Activated effector memory CD4-positive, alpha-beta T cell treated with Interleukin-2 at 50 U/mL for 16 hours (primary cell): Measurements from ENCODE around the gene LIAS.
"Not testable (repeated sequence)": the region's sequence is repeated elsewhere in the genome, so short reads cannot be mapped to it uniquely, and the experiment has no call there.

Experiments
- DNase-seq: peaks from one replicate; pipeline ENCODE4 v3.0.0-alpha.2; 2020

LIAS gene

DNA sequence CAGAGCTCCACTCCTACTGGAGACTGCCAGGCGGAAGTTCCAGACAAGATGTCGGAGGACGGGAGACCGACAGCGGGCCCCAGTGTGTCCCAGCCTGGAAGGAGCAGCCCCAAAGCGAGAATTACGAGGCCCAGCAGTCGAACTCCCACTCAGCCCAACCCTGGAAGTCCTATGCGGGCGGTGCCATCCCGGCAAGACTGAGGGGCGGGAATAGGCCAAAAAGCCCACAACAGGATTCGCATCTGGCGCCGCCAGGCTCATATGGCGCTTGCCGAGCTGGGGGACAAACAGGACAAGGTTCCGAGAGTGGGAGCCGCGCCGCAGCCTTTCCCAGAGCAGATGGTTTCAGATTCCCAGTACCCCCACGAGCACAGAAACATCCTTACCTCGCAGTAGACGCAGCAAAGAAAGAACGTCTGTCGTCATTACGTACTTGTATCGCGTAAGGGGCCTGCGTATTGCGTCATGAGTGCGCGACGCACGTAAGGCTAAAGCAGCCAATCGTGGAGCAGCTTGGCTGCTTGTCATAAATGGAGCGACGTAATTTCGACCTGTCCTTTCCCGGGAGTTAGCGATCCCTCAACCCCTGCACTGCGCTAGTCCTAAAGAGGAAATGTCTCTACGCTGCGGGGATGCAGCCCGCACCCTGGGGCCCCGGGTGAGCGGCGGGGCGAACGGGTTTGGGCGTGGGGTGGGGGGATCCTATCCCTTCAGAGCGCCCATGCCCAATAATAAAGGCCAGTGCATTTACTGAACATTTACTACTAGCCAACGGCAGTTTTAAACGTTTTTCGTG is at the start of gene LIAS, which contains the start of gene RPL9:
LIAS (plus strand) TSS at position 552 of the 796 bp plus-strand sequence; CDS start at position 614, 62 bp downstream.
RPL9 (minus strand) TSS at position 418 of the 796 bp plus-strand sequence. CDS start 483 bp downstream, outside the sequence.
- peak; percentile 90 for DNase-seq

DNA sequence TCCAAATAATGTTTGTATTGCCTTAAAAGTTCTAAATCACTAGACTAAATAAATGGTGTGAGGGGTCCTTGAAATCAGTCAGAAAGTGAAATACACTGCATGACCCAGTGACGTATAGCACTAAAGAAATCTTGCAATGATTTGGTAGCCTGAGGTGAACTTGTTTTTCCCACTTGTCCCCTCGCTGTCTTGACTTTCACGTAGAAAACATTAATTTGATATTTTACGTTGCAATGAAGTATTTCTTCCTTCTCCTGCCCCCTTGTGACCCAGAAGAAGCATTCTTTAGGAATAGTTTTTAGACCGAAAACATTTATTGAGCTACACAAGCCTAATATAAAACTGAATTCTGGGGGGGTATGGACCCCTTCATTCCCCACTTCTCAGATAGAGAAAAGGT is 48.4 kb upstream of the LIAS start:
- DNase-seq = no peak

DNA sequence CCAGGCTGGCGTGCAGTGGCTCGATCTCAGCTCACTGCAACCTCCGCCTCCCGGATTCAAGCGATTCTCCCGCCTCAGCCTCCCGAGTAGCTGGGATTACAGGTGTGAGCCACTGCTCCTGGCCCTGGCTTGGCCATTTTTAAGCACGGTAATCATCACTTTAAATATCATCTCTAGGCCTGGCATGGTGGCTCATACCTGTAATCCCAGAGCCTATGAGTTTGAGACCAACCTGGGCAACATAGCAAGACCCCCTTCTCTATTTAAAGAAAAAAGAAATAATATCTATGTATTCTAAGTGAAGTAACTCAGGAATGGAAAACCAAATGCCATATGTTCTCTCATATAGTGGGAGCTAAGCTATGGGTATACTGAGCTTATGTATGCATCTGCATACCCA is 47.3 kb upstream of the LIAS start:
- not testable (repeated sequence) for DNase-seq

DNA sequence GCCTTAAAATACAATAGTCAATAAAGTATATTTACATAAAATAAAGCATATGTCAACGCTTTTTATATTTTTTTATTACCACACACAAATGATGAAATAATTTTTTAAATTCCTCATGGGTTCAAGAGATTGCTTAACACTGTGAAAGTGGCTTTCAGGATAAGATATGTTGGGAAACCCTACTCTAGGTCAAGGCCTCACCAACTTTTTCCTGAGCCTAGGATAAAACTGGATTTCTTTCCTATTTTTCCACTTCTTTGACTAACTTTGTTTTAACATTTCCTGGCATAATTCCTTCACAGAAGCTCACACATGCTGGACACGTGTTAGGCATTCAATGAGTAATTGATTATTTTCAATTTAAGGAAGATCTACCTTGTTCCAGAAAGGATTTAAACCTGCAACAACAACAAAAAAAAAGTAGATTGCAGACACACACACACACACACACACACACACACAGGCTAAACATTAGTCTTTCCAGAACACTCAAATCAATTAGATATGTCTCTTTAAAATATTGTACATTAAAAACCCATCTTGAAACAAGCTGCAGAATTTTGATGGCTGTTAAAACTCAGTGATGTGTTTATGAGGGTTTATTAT is 43.1 kb upstream of the LIAS start:
- DNase-seq = no peak

DNA sequence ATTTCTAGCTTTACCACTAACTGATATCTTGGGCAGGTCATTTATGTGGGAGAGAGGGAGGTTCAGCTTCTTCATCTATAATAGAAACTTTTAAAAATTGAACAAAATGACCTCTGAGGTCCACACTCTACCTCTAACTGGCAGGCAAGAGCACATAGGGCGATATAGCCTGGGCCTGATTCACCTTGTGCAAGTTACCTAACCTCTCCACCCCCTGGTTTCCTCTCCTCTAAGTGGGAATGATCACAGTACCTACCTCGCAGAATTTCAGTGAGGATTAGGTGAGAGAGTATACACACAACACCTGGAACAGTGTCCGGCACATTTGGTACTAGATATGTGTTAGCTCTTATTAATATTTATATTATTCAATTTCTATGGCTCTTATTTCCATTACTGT is 36.6 kb upstream of the LIAS start:
- DNase-seq = no peak

DNA sequence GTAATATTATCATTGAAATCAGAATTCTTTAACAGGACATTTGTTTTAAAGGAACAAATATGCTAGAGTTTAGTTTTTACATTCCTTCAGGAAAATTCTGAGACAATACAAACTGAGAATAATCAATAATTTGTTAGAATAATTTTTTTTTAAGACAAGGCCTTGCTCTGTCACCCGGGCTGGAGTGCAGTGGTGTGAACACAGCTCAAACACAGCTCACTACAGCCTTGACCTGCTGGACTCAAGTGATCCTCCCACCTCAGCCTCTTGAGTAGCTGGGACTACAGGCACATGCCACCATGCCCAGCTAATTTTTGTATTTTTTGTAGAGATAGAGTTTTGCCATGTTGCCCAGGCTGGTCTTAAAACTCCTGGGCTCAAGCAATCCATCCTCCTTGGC is 33.6 kb upstream of the LIAS start:
- not testable (repeated sequence) for DNase-seq

DNA sequence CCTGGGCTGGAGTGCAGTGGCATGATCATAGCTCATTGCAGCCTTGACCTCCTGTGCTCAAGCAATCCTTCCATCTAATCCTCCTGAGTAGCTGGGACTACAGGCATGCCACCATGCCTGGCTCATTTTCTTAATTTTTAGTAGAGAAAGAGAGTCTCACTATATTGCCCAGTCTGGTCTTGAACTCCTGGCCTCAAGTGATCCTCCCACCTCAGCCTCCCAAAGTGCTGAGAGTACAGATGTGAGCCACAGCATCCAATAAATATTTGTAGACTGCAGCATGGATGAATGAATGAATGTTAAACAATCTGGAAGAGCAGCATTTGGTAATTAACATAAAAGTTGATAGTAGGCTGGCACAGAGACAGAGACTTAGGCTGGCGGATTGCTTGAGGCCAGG is 32.1 kb upstream of the LIAS start:
- no peak for DNase-seq

DNA sequence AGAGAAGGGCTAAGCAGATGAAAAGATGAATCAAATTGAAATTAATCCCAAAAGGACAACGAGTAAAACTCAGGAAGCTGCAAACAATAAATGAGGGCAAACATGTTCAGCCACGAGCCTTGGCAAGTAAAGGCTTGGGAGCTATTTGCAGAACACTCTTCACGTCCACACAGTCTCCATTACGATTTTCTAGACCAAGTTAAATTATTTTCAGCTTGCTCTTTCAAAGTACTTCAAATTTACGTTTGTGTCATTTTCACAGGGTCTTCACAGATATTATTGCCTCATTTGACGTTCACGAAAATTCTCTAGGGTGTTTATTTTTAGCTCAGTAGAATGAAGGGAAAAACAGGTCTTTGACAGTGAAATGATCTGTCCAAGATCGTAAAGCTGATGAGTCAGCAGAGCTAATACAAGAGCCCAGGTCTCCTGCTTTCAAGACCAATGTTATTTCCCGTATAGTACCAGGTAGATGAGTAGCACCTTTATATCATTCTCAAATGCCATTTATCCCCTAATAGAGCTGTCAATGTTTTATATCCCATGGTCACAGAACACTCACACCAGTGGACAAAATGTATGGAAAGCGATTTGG is 31.2 kb upstream of the LIAS start:
- no peak for DNase-seq

DNA sequence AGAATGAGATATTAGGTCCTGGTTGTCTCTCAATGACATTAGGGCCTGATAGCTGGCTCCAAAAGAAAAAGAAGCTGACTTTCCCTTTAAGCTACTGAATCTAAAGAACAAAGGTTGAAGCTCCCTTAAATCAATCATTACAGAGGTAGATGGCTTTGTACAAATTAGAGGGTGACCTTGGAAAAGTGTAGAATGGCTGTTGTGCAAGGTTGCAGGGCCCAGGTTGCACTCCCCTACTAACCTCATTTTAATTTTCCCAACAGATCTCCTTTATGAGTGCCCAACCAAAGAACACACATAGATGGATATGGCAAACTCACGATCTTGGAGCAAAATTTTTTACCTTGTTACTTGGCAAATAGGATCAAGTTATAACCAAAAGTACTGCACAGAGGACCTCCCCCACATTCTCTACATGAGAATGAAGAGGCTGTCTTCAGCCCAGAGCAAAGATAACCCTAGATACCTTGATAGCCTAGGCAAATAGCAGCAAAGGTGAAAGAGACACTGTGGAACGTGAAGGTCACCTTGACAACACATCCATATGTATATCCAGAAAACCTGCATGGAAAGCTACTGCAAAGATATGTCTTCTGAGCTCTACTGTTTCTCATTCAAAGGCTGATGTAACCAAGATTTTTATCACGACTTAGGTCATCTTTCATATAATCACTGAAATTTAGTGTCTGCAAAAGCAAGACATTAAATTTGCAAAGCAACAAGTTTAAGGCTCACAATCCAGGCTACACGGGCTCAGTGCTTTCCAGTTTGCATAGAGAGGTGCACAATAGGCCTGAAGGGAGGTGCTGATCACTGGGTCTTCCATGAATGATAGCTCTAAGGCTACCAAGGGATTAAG is 29.2 kb upstream of the LIAS start:
- no peak for DNase-seq

DNA sequence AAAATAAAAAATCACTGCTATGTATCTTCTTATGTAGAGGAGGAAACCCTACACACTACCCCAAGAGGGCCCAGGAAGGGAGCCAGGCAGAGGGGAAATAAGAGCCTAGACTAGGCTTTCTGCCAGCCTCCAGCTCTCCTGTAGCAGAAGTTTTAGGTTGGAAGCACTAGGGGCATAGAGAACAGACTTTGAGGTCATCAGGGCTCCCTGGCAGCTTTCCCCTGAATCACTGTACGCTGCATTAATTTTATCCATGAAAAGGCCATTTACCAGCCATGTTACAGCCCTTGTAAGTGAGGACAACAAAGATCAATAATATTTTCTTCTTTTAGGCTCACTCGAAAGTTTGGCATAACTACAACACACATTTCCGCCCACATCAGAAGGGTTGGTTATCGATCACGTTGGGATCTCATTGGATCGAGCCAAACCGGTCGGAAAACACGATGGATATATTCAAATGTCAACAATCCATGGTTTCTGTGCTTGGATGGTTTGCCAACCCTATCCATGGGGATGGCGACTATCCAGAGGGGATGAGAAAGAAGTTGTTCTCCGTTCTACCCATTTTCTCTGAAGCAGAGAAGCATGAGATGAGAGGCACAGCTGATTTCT is 24.9 kb upstream of the LIAS start:
- DNase-seq = no peak

DNA sequence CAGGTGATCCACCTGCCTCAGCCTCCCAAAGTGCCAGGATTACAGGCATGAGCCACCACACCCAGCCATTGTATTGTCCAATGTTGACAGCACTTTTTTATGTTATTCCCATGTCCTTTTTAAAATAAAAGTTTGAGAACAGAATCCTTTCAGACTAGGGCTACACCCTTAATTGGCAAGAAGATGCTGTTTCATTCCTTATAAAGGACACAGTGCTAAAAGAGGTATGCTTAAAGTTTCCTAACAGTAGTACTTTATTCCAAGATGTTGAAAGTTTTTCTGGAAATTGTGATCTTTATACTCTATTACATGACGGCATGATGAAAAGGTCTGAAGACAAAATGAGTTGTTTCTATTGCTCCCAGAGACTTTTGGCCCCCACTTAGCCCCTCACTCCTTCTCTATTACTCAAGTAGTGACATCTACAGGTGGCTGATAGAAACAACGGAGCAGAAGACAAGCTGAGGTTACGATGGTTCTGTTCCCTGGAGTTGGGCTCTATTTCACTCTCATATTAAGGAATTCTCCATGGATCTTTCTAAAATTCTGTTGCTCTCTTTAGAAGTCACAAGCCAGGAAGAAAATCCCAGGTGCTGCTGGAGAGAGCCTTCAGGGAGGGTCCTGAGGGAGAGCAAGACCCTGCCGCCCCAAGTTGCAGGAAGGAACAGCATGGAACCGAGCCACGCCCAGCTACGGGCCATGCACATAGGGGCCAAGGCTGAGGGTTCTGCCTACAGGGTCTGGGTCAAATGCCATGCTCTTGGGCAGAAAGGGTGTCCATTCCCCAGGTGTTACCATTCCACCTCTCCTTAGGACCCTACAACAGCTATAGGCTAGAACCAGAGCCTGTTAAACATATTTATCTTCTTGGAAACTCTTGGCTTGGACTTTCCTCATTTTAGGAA is 22.9 kb upstream of the LIAS start:
- no peak for DNase-seq

DNA sequence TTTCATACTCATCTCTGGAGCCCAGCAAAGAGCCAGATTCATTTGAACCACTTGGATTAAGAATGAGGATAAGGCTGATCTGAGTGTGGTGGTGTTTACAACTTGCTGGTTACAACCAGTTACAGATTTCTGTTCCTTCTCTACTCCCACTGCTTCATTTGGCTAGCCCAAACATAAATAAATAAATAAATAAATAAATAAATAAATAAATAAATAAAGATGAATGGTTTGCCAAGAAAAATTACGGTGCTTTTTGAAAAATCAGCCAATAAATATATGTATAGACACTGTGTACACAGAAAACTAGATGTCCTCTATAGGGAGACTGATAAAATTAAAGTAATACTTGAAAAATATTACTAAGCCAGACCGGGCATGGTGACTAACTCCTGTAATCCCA is 17.3 kb upstream of the LIAS start:
- DNase-seq = no peak

DNA sequence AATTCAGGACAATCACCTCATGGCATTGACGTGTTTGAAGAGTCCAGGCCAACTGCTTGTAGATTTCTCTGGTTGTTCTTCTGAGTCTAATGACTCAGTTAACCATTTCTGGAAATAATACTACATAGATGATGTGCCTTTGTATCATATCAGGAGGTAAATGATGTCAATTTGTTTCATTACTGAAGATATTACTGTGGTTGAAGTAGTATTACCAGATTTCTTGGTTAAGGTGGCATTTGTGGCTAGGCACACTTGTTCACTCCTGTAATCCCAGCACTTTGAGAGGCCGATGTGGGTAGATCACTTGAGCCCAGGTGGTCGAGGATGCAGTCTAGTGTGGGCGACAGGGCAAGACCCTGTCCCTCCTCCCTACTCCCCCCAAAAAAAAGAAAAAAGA is 15.9 kb upstream of the LIAS start:
- no peak for DNase-seq

DNA sequence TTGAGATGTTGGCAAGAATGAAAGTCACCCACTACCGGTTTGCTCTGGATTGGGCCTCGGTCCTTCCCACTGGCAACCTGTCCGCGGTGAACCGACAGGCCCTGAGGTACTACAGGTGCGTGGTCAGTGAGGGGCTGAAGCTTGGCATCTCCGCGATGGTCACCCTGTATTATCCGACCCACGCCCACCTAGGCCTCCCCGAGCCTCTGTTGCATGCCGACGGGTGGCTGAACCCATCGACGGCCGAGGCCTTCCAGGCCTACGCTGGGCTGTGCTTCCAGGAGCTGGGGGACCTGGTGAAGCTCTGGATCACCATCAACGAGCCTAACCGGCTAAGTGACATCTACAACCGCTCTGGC is 12.4 kb upstream of the LIAS start:
- no peak for DNase-seq

DNA sequence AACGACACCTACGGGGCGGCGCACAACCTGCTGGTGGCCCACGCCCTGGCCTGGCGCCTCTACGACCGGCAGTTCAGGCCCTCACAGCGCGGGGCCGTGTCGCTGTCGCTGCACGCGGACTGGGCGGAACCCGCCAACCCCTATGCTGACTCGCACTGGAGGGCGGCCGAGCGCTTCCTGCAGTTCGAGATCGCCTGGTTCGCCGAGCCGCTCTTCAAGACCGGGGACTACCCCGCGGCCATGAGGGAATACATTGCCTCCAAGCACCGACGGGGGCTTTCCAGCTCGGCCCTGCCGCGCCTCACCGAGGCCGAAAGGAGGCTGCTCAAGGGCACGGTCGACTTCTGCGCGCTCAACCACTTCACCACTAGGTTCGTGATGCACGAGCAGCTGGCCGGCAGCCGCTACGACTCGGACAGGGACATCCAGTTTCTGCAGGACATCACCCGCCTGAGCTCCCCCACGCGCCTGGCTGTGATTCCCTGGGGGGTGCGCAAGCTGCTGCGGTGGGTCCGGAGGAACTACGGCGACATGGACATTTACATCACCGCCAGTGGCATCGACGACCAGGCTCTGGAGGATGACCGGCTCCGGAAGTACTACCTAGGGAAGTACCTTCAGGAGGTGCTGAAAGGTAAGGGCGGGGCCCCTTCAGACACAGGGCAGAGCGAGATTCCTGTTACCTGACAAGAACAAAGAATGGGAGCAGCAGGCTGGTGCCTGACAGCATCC is 11.8 kb upstream of the LIAS start:
- no peak for DNase-seq

DNA sequence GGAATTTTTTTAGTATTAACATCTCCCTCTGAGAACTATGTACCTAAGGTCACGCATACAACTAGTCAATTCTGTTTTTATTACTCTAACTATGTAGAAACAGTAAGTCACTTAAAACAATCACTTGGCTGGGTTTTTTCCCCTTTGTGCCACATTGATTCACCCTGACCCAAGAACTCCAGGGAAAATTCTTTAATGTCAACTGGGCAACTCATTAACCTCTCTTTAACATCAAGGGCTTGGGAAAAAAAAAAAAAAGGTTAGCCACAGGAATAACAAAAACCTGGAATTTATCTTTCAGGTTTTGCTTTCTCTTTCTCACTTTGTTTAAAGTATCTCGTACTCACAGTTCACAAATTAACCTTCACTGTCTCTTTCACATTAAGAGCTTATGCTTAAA is 8.2 kb upstream of the LIAS start:
- DNase-seq = no peak

DNA sequence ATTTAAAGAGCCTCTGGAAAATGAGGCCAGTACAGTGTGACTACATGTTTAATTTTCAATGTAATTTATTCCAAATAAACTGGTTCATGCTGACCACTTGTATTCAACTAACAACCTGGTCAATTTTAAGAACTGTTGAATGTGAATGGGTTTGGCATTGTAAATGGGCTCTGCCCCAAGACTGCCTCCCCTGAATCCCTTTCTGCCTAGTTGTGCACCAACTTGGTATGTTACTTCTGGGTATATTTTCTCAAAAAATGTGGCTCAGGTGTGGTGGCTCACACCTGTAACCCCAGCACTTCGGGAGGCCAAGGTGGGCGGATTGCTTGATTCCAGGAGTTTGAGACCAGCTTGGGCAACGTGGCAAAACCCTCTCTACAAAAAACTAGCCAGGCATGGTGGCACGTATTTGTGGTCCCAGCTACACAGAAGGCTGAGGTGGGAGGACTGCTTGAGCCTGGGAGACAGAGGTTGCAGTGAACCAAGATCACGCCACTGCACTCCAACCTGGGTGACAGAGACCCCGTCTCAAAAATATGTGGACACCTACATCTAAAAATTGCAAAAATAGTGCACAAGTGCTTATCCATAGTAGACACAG is 7.3 kb upstream of the LIAS start:
- no peak for DNase-seq

DNA sequence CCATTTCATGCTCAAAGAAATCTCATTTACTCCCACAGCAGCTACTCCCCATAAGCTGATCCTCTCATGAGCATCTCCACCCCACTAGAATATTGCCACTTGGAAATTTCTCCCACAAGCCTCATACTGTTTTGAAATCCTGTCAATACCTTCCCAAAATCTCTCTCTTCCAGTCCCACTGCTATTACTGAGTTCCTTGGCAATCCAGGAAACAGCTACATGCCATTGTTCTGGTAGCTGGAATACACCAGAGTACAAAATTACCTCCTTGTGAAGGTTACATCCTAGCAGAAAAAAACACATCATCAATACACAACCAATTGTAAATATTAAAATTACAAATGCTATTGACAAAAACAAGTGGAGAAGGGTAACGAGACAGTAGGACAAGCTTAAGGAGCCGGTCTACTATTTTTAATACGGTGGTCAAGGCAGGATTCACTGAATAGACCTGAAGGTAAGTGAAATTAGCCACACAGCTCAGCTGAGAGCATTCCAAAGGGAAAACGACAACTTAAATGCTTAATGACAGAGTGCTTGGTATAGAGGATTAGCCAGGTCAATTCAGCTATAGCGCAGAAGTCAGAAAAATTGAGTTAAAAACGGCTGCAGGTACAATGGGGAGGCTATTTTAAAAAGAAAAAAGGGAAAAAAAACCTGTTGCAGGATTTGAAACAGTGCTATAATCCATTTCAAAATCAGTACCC is 6.5 kb upstream of the LIAS start:
- DNase-seq = no peak

DNA sequence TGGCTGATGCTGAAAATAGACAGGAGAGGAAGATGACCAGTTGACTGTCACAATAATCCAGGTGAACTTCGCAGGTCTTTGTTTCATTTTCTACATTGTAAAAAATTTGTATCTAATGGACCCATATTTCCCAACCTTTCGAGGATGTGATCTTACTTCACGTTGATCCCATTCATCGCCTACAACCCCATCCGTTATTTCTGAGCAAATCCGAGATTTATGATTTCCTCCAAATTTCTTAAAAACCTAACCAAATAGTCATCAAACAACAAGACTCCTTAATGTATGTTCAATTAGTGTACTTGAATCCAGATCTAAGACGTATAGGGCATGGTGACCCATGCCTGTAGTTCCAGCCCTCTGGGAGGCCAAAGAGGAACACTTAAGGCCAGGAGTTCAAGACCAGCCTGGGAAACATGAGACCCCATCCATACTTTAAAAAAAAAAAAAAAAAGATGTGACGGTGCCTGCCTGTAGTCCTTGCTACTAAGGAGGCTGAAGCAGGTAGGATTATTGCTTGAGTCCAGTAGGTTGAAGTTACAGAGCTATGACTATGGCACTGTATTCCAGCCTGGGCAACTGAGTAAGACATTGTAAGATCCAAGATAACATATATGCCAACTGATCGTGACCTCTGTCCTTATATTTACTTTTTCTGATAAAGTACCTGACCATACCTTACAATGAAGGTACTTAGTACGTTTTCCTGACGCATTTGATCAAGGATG is 5.8 kb upstream of the LIAS start:
- DNase-seq = no peak
